IPS DF 4.7 (cell line): ENCODE data around the gene SERPINB8.

Experiments
- DNase-seq: peaks from one replicate; pipeline ENCODE4 v3.0.0-alpha.2; 2013; ENCODE audit warnings: low spot score; ENCODE audit errors: extremely low read depth

The SERPINB8 gene

GRCh38 chr18:64019922-64020756 lies 50.3 kb downstream of the SERPINB8 start:
- no peak for DNase-seq

DNA sequence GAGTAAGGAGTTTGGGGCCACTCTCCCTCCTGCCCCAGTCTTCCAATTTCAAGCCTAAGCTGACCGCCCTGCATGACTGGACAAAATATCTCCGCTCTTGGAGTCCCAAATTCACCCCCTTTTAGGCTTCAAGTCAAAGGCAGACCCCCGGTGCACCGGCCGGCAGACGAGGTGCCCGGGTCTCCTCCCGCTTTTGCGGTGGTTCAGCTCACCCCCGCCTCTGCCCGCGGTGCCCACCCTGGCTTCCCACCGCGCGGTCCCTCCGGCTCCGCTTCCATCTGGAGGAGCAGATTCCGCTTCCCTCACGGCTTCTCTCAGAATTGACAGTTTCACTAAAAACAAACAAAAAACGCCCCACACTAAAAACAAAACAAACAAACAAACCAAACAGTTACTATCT lies 56.5 kb downstream of the SERPINB8 start:
- no peak for DNase-seq

- no peak for DNase-seq
These were observed 58.2 kb downstream of the SERPINB8 start for GRCh38 chr18:64027931-64028695.

GRCh38 chr18:64029096-64029495 lies 59.2 kb downstream of the SERPINB8 start:
- DNase-seq, result no peak

GRCh38 chr18:64031411-64031810 lies 61.5 kb downstream of the SERPINB8 start:
- DNase-seq, result no peak

DNA sequence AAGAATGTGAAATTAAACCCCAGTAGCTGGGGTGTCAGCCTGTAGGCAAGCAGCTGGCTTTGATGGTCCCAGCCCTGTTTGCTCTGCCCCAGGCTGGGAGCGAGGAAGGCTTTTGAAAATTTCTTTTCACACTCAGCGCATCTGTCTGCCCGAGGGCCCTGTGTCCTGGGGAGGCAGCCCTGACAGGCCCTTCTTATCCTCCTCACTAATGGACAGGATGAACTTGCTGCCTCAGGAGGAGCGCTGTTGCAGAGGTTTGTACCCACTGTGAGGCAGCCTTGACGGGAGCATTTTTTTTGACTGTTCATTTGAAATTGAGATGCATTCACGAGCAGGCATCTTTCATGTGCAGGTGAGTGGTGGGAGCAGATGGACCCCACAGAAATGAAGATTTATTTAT lies 62.4 kb downstream of the SERPINB8 start:
- no peak for DNase-seq

GRCh38 chr18:64037812-64038414 lies 68.0 kb downstream of the SERPINB8 start:
- DNase-seq, result no peak
